ENCODE data around the gene OR2AT4. TPM values are rescaled to one million over a fixed set of nuclear protein-coding genes. Genes with fewer than 3 reads are reported as not detected.

Gene OR2AT4
- total and polyA plus RNA-seq, 2 of the 8 experiments (the other 6 are each of a cell fraction or from before 2014, with no cell fraction given) = not detected

DNA sequence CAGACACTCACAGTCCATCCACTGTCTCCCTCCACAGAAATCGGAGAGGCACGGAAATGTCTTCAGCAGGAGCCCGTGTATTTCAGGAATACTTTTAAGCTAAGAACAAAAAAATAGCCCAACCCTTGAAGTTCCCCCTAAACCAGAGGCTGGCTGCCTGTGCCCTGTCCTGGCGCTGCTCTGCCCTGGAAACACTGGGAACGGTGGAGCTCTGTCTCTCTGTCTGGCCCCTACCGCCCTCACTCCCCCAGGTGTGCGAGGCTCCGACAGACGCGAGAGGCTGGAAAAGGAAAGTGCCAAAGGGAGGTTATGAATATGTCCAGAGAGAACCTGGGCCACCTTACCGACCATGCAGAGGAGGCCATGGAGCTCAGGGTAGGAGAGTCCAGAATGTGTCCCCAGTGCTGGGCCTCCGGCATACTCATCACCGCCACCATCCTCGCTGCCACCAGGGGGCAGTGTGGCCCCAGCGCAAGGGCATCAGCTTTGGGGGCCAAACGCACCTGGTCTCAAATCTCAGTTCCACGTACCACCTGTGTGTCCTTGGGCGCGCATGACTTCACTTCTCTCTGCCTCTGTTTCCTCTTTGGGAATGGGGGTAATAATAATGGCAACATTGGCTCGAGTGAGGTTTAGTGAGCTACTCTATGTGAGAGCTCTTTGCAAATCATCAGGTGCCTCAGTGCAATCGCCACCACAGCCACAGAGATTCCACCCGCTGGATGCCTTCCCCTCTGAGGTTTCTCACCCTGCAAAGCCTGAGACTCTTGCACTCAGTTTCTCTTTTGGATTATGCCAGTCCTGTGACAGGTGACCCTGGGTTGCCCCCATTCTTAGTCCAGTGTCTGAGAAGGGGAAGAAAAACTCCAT lies 43.8 kb upstream of the OR2AT4 start (continued):
- TF ChIP-seq SIN3A (conservative IDR thresholded peaks at IDR 0.05 in 1 of 2, IDR thresholded peaks at IDR 0.05 in 1 of 2; ENCODE audit: low read depth in 1 of 2, low read length in 2 of 2) (no peak), SUZ12 (IDR thresholded peaks at IDR 0.05; ENCODE audit: low read length) (no peak), TBP (IDR thresholded peaks at IDR 0.05; ENCODE audit: low read depth, low read length) (no peak), PHF8 (conservative IDR thresholded peaks at IDR 0.05; ENCODE audit: low read depth, low read length) (no peak), RBBP5 (IDR thresholded peaks at IDR 0.05; ENCODE audit: borderline replicate concordance, low read depth, low read length) (no peak), GTF2F1 (IDR thresholded peaks at IDR 0.05; ENCODE audit: borderline replicate concordance, low read depth, low read length) (no peak), HDAC2 (IDR thresholded peaks at IDR 0.05; ENCODE audit: borderline replicate concordance in 1 of 2, low read depth in 2 of 2, low read length in 2 of 2) (no peak), ZNF274 (IDR thresholded peaks at IDR 0.05; ENCODE audit: borderline replicate concordance, extremely low read depth, low read length) (no peak), CHD1 (IDR thresholded peaks at IDR 0.05; ENCODE audit: low read depth, low read length) (no peak), TCF12 (IDR thresholded peaks at IDR 0.05; ENCODE audit: low read depth, low read length) (peak; percentile 77; the same call in 1 of the 2 replicates), RAD21 (IDR thresholded peaks at IDR 0.05 in 1 of 2, conservative IDR thresholded peaks at IDR 0.05 in 1 of 2; ENCODE audit: low read depth in 2 of 2, low read length in 2 of 2) (peak; percentile 93 to 97), BACH1 (IDR thresholded peaks at IDR 0.05; ENCODE audit: low read length) (no peak), FOSL1 (IDR thresholded peaks at IDR 0.05; ENCODE audit: insufficient read depth, low read depth, low read length) (no peak)
- TF ChIP-seq, protein P1, sequence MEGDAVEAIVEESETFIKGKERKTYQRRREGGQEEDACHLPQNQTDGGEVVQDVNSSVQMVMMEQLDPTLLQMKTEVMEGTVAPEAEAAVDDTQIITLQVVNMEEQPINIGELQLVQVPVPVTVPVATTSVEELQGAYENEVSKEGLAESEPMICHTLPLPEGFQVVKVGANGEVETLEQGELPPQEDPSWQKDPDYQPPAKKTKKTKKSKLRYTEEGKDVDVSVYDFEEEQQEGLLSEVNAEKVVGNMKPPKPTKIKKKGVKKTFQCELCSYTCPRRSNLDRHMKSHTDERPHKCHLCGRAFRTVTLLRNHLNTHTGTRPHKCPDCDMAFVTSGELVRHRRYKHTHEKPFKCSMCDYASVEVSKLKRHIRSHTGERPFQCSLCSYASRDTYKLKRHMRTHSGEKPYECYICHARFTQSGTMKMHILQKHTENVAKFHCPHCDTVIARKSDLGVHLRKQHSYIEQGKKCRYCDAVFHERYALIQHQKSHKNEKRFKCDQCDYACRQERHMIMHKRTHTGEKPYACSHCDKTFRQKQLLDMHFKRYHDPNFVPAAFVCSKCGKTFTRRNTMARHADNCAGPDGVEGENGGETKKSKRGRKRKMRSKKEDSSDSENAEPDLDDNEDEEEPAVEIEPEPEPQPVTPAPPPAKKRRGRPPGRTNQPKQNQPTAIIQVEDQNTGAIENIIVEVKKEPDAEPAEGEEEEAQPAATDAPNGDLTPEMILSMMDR (IDR thresholded peaks at IDR 0.05; ENCODE audit: control extremely low read depth in 1 of 3, insufficient read depth in 1 of 3, low read depth in 1 of 3, low read length in 3 of 3) = peak; percentile 97 to 98 (median 98)
- TF ChIP-seq, protein P2, sequence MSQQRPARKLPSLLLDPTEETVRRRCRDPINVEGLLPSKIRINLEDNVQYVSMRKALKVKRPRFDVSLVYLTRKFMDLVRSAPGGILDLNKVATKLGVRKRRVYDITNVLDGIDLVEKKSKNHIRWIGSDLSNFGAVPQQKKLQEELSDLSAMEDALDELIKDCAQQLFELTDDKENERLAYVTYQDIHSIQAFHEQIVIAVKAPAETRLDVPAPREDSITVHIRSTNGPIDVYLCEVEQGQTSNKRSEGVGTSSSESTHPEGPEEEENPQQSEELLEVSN (IDR thresholded peaks at IDR 0.05) = no peak
- TF ChIP-seq, protein P3, sequence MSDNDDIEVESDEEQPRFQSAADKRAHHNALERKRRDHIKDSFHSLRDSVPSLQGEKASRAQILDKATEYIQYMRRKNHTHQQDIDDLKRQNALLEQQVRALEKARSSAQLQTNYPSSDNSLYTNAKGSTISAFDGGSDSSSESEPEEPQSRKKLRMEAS (IDR thresholded peaks at IDR 0.05) = peak; percentile 25; the same call in 1 of the 2 replicates
- TF ChIP-seq, protein P4, sequence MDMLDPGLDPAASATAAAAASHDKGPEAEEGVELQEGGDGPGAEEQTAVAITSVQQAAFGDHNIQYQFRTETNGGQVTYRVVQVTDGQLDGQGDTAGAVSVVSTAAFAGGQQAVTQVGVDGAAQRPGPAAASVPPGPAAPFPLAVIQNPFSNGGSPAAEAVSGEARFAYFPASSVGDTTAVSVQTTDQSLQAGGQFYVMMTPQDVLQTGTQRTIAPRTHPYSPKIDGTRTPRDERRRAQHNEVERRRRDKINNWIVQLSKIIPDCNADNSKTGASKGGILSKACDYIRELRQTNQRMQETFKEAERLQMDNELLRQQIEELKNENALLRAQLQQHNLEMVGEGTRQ (IDR thresholded peaks at IDR 0.05; ENCODE audit: low read length) = no peak
